HepG2 (cell line): Measurements from ENCODE around the gene MYL9. TPM values are rescaled to one million over a fixed set of nuclear protein-coding genes. Genes with fewer than 3 reads are reported as not detected.

Experiments
- CC2D1A ChIP-seq: sonication (generic); formaldehyde crosslinking; IDR thresholded peaks from 2 replicates; pipeline ENCODE4 v1.8.1; 2023; ENCODE audit warnings: mild to moderate bottlenecking, missing genetic modification reagents
- DR1 ChIP-seq: sonication (generic); formaldehyde crosslinking; IDR thresholded peaks from 2 replicates; pipeline ENCODE4 v1.8.0; 2021; ENCODE audit warnings: mild to moderate bottlenecking, missing genetic modification reagents, inconsistent platforms
- HNRNPK ChIP-seq: fragments of 200-400 bp; formaldehyde crosslinking; IDR thresholded peaks from 2 replicates; pipeline ENCODE4 v1.6.1; 2018; ENCODE audit warnings: low read length, low read depth, moderate library complexity, mild to moderate bottlenecking; ENCODE audit not compliant: poor library complexity, severe bottlenecking
- JUN ChIP-seq: sonication (generic); formaldehyde crosslinking; IDR thresholded peaks from 2 replicates; pipeline ENCODE4 v1.4.0; 2020; ENCODE audit warnings: mild to moderate bottlenecking, missing genetic modification reagents
- KDM1A ChIP-seq: IDR thresholded peaks from 2 replicates; pipeline ENCODE4 v1.6.1; 2016; ENCODE audit warnings: missing compliant biosample characterization
- MAFF ChIP-seq: IDR thresholded peaks from 2 replicates; pipeline ENCODE4 v1.6.1; 2011; ENCODE audit warnings: low read depth, low read length, improper control_type of control experiment
- MAFG ChIP-seq: sonication (generic); formaldehyde crosslinking; IDR thresholded peaks from 2 replicates; pipeline ENCODE4 v1.5.1; 2020; ENCODE audit warnings: mild to moderate bottlenecking, missing genetic modification reagents
- MBNL3 ChIP-seq: fragments of 250-450 bp; sonication (Bioruptor Pico); conservative IDR thresholded peaks from 2 replicates; pipeline ENCODE4 v1.8.0; 2022; ENCODE audit warnings: mild to moderate bottlenecking, inconsistent platforms
- NCOA5 ChIP-seq: sonication (generic); formaldehyde crosslinking; IDR thresholded peaks from 2 replicates; pipeline ENCODE4 v1.4.0; 2020; ENCODE audit warnings: missing genetic modification reagents
- RFX3 ChIP-seq: IDR thresholded peaks from 2 replicates; pipeline ENCODE4 v1.6.1; 2016; ENCODE audit warnings: missing biosample characterization, missing genetic modification reagents
- TBL1XR1 ChIP-seq: fragments of 150-350 bp; IDR thresholded peaks from 2 replicates; pipeline ENCODE4 v1.6.1; 2014; ENCODE audit warnings: borderline replicate concordance, low read length; ENCODE audit not compliant: partially characterized antibody
- ZBTB20 ChIP-seq: sonication (generic); formaldehyde crosslinking; IDR thresholded peaks from 2 replicates; pipeline ENCODE4 v1.8.1; 2023; ENCODE audit warnings: missing genetic modification reagents, low read depth, mild to moderate bottlenecking, borderline replicate concordance
- ZBTB7B ChIP-seq: sonication (generic); formaldehyde crosslinking; IDR thresholded peaks from 2 replicates; pipeline ENCODE4 v1.4.0; 2020; ENCODE audit warnings: missing genetic modification reagents
- ZNF224 ChIP-seq: sonication (generic); formaldehyde crosslinking; IDR thresholded peaks from 2 replicates; pipeline ENCODE4 v1.5.0; 2020; ENCODE audit warnings: mild to moderate bottlenecking, missing genetic modification reagents
- ZNF33B ChIP-seq: sonication (generic); formaldehyde crosslinking; IDR thresholded peaks from 2 replicates; pipeline ENCODE4 v1.5.1; 2020; ENCODE audit warnings: mild to moderate bottlenecking, missing genetic modification reagents
- ZNF772 ChIP-seq: sonication (generic); formaldehyde crosslinking; IDR thresholded peaks from 2 replicates; pipeline ENCODE4 v1.5.0; 2020; ENCODE audit warnings: mild to moderate bottlenecking, missing genetic modification reagents
- ZNF788 ChIP-seq: sonication (generic); formaldehyde crosslinking; IDR thresholded peaks from 2 replicates; pipeline ENCODE4 v1.5.0; 2020; ENCODE audit warnings: mild to moderate bottlenecking, missing genetic modification reagents, borderline replicate concordance
- ZNF816 ChIP-seq: sonication (generic); formaldehyde crosslinking; IDR thresholded peaks from 2 replicates; pipeline ENCODE4 v1.8.0; 2022; ENCODE audit warnings: missing genetic modification reagents, mild to moderate bottlenecking, borderline replicate concordance
- ZNF850 ChIP-seq: sonication (generic); formaldehyde crosslinking; conservative IDR thresholded peaks from 2 replicates; pipeline ENCODE4 v1.9.0; 2021; ENCODE audit warnings: mild to moderate bottlenecking, missing genetic modification reagents
- ZSCAN20 ChIP-seq: sonication (generic); formaldehyde crosslinking; IDR thresholded peaks from 2 replicates; pipeline ENCODE4 v1.4.0; 2020; ENCODE audit warnings: missing genetic modification reagents, mild to moderate bottlenecking, borderline replicate concordance
- polyA plus RNA-seq, 8 experiments: library from polyadenylated mRNA; depleted of rRNA in 3 of 8; stranded (reverse) in 7 of 8; unstranded in 1 of 8; fragments of >200 nt; fragmentation: Illumina TruSeq in 4 of 8; extraction: Trizol in 4 of 8; gene quantifications; 2 replicates each; pipeline versions ENCODE4 v1.2.1 to v1.2.3, GENCODE V29; 2011 to 2016; ENCODE audit warnings: low read depth in 4 of 8, missing spikeins in 1 of 8, mixed read lengths in 1 of 8; ENCODE audit not compliant: insufficient read depth in 1 of 8
- total RNA-seq, 5 experiments: library from RNA; depleted of rRNA; stranded (reverse); fragments of >200 nt; fragmentation: Illumina TruSeq; extraction: Trizol; gene quantifications; 2 replicates each; pipeline ENCODE4 v1.2.3, GENCODE V29; 2016; ENCODE audit warnings: low read depth in 1 of 5
- TF ChIP-seq, protein P1 (sequence below): sonication (generic); formaldehyde crosslinking; IDR thresholded peaks from 2 replicates; pipeline ENCODE4 v1.4.0; 2020; ENCODE audit warnings: missing genetic modification reagents, borderline replicate concordance
- TF ChIP-seq, protein P2 (sequence below): sonication (generic); formaldehyde crosslinking; IDR thresholded peaks from 2 replicates; pipeline ENCODE4 v1.4.0; 2020; ENCODE audit warnings: mild to moderate bottlenecking, missing genetic modification reagents
- TF ChIP-seq, protein P3 (sequence below): sonication (generic); formaldehyde crosslinking; IDR thresholded peaks from 2 replicates; pipeline ENCODE4 v1.4.0; 2020; ENCODE audit warnings: missing genetic modification reagents

Gene MYL9
- total and polyA plus RNA-seq, 2 of the 13 experiments (the other 11 are each of a cell fraction or from before 2014, with no cell fraction given), result 0.87 to 2.2 TPM

DNA sequence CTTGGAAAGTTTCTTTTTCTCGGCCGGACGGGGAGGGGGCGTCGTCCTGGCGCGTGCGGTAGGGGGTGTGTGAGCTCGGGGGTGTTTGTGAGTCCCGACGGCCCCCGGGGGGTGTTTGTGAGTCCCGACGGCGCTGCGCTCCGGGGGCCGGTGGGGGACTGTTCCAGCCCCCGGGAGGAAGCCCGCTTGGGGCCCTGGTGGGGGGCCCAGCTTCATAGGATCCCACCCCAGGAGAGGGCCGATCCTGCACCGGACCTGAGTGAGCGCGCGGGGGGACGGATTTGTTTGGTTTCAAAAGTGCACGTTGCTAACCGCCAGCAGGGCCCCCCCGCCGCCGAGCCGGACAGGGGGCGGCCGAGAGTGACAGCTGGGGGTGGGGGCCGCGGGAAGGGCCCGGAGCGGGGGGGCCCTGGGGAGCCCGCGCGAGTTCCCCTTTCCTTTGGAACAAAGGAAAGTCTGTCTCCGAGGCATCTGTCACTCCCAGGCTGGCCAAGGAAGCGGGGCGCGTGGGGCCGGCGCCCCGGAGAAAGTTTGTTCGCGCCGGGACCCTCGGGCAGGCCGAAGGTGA lies 32.6 kb downstream of the MYL9 start (continued):
- TF ChIP-seq, protein P1, sequence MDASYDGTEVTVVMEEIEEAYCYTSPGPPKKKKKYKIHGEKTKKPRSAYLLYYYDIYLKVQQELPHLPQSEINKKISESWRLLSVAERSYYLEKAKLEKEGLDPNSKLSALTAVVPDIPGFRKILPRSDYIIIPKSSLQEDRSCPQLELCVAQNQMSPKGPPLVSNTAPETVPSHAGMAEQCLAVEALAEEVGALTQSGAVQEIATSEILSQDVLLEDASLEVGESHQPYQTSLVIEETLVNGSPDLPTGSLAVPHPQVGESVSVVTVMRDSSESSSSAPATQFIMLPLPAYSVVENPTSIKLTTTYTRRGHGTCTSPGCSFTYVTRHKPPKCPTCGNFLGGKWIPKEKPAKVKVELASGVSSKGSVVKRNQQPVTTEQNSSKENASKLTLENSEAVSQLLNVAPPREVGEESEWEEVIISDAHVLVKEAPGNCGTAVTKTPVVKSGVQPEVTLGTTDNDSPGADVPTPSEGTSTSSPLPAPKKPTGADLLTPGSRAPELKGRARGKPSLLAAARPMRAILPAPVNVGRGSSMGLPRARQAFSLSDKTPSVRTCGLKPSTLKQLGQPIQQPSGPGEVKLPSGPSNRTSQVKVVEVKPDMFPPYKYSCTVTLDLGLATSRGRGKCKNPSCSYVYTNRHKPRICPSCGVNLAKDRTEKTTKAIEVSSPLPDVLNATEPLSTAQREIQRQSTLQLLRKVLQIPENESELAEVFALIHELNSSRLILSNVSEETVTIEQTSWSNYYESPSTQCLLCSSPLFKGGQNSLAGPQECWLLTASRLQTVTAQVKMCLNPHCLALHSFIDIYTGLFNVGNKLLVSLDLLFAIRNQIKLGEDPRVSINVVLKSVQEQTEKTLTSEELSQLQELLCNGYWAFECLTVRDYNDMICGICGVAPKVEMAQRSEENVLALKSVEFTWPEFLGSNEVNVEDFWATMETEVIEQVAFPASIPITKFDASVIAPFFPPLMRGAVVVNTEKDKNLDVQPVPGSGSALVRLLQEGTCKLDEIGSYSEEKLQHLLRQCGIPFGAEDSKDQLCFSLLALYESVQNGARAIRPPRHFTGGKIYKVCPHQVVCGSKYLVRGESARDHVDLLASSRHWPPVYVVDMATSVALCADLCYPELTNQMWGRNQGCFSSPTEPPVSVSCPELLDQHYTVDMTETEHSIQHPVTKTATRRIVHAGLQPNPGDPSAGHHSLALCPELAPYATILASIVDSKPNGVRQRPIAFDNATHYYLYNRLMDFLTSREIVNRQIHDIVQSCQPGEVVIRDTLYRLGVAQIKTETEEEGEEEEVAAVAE (CRISPR knock-in tag), result no peak
- 0 out of 2 replicates have a peak, but pooled peaks have one; percentile 3 for TF ChIP-seq ZNF816 (CRISPR knock-in tag)
- TF ChIP-seq MBNL3 (CRISPR knock-in tag), result no peak
- TF ChIP-seq NCOA5 (CRISPR knock-in tag), result no peak
- no peak for TF ChIP-seq RFX3 (CRISPR knock-in tag)
- TF ChIP-seq CC2D1A (CRISPR knock-in tag), result no peak
- TF ChIP-seq ZBTB20 (CRISPR knock-in tag), result no peak
- TF ChIP-seq ZNF850 (CRISPR knock-in tag), result no peak; the same call in 1 of the 2 replicates
- TF ChIP-seq ZBTB7B (CRISPR knock-in tag), result peak; percentile 89
- TF ChIP-seq HNRNPK, result peak; percentile 43
- TF ChIP-seq ZNF788 (CRISPR knock-in tag), result peak; percentile 7; the same call in 1 of the 2 replicates
- TF ChIP-seq KDM1A, result no peak
- TF ChIP-seq MAFG (CRISPR knock-in tag), result no peak
- TF ChIP-seq, protein P2, sequence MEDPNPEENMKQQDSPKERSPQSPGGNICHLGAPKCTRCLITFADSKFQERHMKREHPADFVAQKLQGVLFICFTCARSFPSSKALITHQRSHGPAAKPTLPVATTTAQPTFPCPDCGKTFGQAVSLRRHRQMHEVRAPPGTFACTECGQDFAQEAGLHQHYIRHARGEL (CRISPR knock-in tag), result no peak
- TF ChIP-seq ZNF772 (CRISPR knock-in tag), result no peak
- TF ChIP-seq TBL1XR1, result no peak
- no peak for TF ChIP-seq ZSCAN20 (CRISPR knock-in tag)
- no peak for TF ChIP-seq ZNF224 (CRISPR knock-in tag)
- no peak for TF ChIP-seq DR1
- TF ChIP-seq MAFF, result no peak
- no peak for TF ChIP-seq ZNF33B (CRISPR knock-in tag)
- TF ChIP-seq, protein P3, sequence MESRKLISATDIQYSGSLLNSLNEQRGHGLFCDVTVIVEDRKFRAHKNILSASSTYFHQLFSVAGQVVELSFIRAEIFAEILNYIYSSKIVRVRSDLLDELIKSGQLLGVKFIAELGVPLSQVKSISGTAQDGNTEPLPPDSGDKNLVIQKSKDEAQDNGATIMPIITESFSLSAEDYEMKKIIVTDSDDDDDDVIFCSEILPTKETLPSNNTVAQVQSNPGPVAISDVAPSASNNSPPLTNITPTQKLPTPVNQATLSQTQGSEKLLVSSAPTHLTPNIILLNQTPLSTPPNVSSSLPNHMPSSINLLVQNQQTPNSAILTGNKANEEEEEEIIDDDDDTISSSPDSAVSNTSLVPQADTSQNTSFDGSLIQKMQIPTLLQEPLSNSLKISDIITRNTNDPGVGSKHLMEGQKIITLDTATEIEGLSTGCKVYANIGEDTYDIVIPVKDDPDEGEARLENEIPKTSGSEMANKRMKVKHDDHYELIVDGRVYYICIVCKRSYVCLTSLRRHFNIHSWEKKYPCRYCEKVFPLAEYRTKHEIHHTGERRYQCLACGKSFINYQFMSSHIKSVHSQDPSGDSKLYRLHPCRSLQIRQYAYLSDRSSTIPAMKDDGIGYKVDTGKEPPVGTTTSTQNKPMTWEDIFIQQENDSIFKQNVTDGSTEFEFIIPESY (CRISPR knock-in tag), result no peak
- no peak; the same call in 1 of the 2 replicates for TF ChIP-seq JUN (CRISPR knock-in tag)
